DND-41 (cell line): ENCODE results near the gene UCKL1.

Experiments used
- ATAC-seq: fragments of 200-7000 bp; cut with Tn5 transposase; 3 replicates; pipeline ENCODE4 v1.9.1; 2021; ENCODE audit warnings: low read depth; ENCODE audit not compliant: insufficient read depth
- DNase-seq: peaks from one replicate; pipeline ENCODE4 v3.0.0-alpha.2; 2020
- H2AFZ ChIP-seq: 2 replicates; pipeline ENCODE4 v1.6.0; 2012; ENCODE audit warnings: low read depth, low read length
- H3K27ac ChIP-seq: 2 replicates; pipeline ENCODE4 v1.5.1; 2012; ENCODE audit warnings: low read length, inconsistent platforms
- H3K27me3 ChIP-seq: fragments of 200-600 bp; sonication (generic); 2 replicates; pipeline ENCODE4 v1.6.0; 2012; ENCODE audit warnings: low read length, mild to moderate bottlenecking, inconsistent platforms; ENCODE audit not compliant: insufficient read depth, poor library complexity
- H3K36me3 ChIP-seq: 2 replicates; pipeline ENCODE4 v1.5.1; 2012; ENCODE audit warnings: low read length, inconsistent platforms; ENCODE audit not compliant: insufficient read depth
- H3K4me1 ChIP-seq: 2 replicates; pipeline ENCODE4 v1.5.1; 2012; ENCODE audit warnings: mild to moderate bottlenecking, low read length; ENCODE audit not compliant: insufficient read depth
- H3K4me2 ChIP-seq: 2 replicates; pipeline ENCODE4 v1.6.0; 2012; ENCODE audit warnings: mild to moderate bottlenecking, moderate library complexity, low read length, inconsistent platforms; ENCODE audit not compliant: insufficient read depth
- H3K4me3 ChIP-seq, 2 experiments: fragments of 200-600 bp in 1 of 2; shearing (Covaris generic) in 1 of 2; 2 replicates each; pipeline ENCODE4 v1.5.1; 2012 to 2016; ENCODE audit warnings: inconsistent platforms in 2 of 2, low read length in 2 of 2, mild to moderate bottlenecking in 2 of 2, low read depth in 1 of 2, moderate library complexity in 1 of 2
- H3K79me2 ChIP-seq: 2 replicates; pipeline ENCODE4 v1.6.0; 2012; ENCODE audit warnings: low read length, inconsistent platforms; ENCODE audit not compliant: insufficient read depth
- H3K9ac ChIP-seq: 2 replicates; pipeline ENCODE4 v1.6.0; 2012; ENCODE audit warnings: low read depth, mild to moderate bottlenecking, inconsistent platforms, low read length, moderate library complexity
- H3K9me3 ChIP-seq: 2 replicates; pipeline ENCODE4 v1.5.1; 2012; ENCODE audit warnings: low read length, moderate library complexity, mild to moderate bottlenecking, inconsistent platforms; ENCODE audit not compliant: insufficient read depth, severe bottlenecking
- H4K20me1 ChIP-seq: 2 replicates; pipeline ENCODE4 v1.6.0; 2012; ENCODE audit warnings: low read length; ENCODE audit not compliant: insufficient read depth
- EZH2 ChIP-seq: IDR thresholded peaks from 3 replicates; pipeline ENCODE4 v1.6.1; 2012; ENCODE audit warnings: borderline replicate concordance, low read depth, mild to moderate bottlenecking, moderate library complexity, low read length, inconsistent platforms; ENCODE audit not compliant: severe bottlenecking
- TF ChIP-seq, protein P1 (sequence below): IDR thresholded peaks from 2 replicates; pipeline ENCODE4 v1.5.1; 2012; ENCODE audit warnings: borderline replicate concordance, low read length, moderate library complexity, mild to moderate bottlenecking; ENCODE audit not compliant: poor library complexity, severe bottlenecking; ENCODE audit errors: extremely low read depth

UCKL1 gene

DNA sequence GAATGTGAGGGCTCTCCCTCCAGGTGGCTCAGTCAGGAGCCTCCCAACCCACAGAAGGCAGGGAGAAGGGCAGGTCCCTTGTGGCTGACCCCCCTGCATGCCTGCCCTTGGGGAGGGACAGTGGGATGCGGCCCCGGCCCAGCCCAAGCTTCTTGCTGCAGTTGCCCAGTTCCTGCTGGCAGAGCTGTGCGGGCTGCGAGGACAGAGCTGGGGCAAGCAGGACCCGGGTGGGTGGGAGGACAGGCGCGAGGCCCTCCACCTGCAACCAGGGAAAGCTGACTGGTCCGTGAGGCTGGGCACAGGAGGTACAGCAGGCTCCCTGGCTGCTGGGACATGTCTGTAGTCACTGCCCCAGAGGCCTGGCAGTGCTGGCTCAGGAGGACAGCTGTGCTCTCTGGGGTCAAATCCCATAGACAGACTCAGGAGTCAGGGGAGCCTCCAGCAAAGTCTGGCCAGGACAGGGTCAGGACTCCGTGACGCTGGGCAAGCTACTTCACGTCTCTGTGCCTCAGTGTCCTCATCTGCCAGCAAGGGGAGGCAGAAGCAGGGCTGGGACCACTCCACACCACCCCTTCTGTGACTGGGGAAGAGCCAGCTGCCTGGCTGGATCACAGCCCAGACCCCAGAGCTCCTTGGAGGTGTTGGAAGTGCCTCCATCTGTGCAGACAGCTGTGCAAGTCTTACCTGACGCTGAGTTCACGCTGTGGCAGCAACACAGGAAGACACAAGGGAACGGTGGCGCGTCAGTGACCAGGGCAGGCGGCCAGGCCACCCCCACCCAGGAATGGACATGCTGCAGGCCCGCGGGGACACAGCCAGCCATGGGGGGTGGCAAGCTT is 13.0 kb downstream of the UCKL1 start:
- Histone ChIP-seq H2AFZ (no peak overlapping the region), H3K9ac (no peak overlapping the region), H3K4me1 (no peaks in the 10 kb centered on the region), H3K4me2 (no peak overlapping the region), H4K20me1 (peaks cover 87% of the 10 kb centered on the region), H3K27me3 (no peaks in the 10 kb centered on the region), H3K9me3 (no peaks in the 10 kb centered on the region), H3K79me2 (peaks cover 61% of the 10 kb centered on the region), H3K36me3 (peaks cover 82% of the 10 kb centered on the region), H3K27ac (no peak overlapping the region), H3K4me3 (no peak overlapping the region)
- no peak for TF ChIP-seq EZH2
- TF ChIP-seq, protein P1, sequence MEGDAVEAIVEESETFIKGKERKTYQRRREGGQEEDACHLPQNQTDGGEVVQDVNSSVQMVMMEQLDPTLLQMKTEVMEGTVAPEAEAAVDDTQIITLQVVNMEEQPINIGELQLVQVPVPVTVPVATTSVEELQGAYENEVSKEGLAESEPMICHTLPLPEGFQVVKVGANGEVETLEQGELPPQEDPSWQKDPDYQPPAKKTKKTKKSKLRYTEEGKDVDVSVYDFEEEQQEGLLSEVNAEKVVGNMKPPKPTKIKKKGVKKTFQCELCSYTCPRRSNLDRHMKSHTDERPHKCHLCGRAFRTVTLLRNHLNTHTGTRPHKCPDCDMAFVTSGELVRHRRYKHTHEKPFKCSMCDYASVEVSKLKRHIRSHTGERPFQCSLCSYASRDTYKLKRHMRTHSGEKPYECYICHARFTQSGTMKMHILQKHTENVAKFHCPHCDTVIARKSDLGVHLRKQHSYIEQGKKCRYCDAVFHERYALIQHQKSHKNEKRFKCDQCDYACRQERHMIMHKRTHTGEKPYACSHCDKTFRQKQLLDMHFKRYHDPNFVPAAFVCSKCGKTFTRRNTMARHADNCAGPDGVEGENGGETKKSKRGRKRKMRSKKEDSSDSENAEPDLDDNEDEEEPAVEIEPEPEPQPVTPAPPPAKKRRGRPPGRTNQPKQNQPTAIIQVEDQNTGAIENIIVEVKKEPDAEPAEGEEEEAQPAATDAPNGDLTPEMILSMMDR: no peak
- DNase-seq (no peak), ATAC-seq (no peak)

DNA sequence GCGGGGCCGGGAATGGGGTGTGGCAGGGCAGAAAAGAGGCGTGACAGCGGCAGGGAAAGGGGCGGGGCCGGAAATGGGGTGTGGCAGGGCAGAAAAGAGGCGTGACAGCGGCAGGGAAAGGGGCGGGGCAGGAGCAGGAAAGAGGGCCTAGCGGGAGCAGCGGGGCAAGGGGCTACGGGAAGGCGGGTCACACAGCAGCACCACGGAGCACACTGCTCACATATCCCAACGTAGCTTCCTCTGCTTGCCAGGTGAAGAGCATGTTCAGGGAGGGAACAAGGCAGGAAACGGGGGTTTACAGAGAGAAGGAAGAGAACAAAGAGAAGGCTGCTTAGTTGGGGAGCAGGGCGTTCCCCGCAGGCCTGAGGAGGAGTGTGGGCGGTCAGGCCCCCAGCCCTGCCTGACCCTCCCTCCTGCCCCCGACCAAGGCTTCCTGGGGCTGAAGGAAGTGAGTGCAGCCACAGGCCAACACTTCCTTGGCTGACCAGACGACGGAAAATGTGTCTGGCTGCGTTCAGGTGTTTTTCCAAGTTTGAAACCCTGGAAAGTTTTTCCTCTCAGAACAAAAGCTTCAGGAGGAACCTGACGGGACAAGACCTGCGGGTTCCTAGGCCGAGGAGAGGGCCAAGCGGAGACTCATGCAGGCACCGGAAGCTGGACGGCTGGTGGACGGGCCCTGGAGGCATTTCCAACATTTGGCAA is 13.8 kb downstream of the UCKL1 start:
- Histone ChIP-seq H3K79me2 (peaks cover 53% of the 10 kb centered on the region), H3K4me1 (no peaks in the 10 kb centered on the region), H3K9ac (no peak overlapping the region), H3K27ac (no peak overlapping the region), H2AFZ (no peak overlapping the region), H3K9me3 (no peaks in the 10 kb centered on the region), H3K4me3 (no peak overlapping the region), H4K20me1 (peaks cover 81% of the 10 kb centered on the region), H3K27me3 (no peaks in the 10 kb centered on the region), H3K36me3 (peaks cover 82% of the 10 kb centered on the region), H3K4me2 (no peak overlapping the region)
- DNase-seq: peak; percentile 47
- TF ChIP-seq, protein P1: no peak
- no peak for TF ChIP-seq EZH2
- no peak for ATAC-seq

DNA sequence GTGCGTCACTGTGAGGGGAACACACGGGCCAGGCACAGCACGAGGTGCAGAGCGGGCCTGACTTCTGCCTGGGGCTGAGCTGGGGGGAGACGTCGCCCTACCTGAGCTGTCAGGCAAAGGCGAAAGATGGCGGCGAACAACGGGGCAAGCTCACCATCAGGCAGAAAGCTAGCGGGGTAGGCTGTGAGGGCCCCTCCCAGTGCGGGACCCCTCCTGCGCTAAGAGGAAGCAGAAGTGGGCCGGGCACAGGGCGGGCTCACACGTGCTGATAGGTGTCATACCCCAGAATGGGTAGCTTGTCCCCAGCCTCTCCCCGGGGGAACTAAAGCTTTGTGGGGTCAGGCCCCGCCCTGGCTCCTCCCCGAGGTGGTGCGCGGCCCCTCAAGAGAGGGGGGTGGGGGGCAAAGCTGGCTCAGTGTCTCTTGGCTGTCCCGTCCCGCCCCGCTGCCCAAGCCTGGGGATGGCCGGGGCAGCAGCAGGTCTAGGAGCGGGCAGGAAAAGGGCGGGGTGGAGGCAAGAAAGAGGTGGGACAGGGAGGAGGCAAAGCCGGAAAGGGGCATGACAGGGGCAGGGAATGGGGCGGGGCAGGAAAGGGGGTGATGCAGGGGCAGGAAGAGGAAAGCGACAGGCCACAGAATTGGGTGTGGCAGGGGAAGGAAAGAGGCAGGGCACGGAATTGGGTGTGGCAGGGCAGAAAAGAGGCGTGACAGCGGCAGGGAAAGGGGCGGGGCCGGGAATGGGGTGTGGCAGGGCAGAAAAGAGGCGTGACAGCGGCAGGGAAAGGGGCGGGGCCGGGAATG is 14.7 kb downstream of the UCKL1 start:
- Histone ChIP-seq H3K27ac (no peak overlapping the region), H3K9ac (no peak overlapping the region)
- TF ChIP-seq, protein P1: no peak

More for the DNA sequence above, 14.7 kb downstream of the UCKL1 start:
- Histone ChIP-seq H3K4me3 (no peak overlapping the region), H3K4me1 (no peaks in the 10 kb centered on the region), H3K27me3 (no peaks in the 10 kb centered on the region), H3K36me3 (peaks cover 81% of the 10 kb centered on the region), H3K4me2 (no peak overlapping the region), H3K9me3 (no peaks in the 10 kb centered on the region), H2AFZ (no peak overlapping the region), H3K79me2 (peaks cover 45% of the 10 kb centered on the region), H4K20me1 (peaks cover 79% of the 10 kb centered on the region)
- peak; percentile 43 for DNase-seq
- 0 out of 3 replicates have a peak, but pooled peaks have one; percentile 10 for ATAC-seq
